GM13976 (cell line): ENCODE results near the gene SRXN1.

ENCODE experiments used
- DNase-seq: peaks from one replicate; pipeline ENCODE4 v3.0.0; 2012; ENCODE audit warnings: low spot score
- in situ Hi-C: fragments of 300-500 bp; cut with MboI; formaldehyde crosslinking; loops from one replicate; pipeline ENCODE4 v1.12.0; 2022; ENCODE audit warnings: low sequenced_read_pairs, mixed read lengths, inconsistent platforms; ENCODE audit not compliant: unreplicated experiment
- TF ChIP-seq, protein P1 (sequence below): IDR thresholded peaks from 2 replicates; pipeline ENCODE4 v1.5.1; 2012; ENCODE audit warnings: borderline replicate concordance, mild to moderate bottlenecking; ENCODE audit not compliant: insufficient read depth; ENCODE audit errors: extremely low read depth, missing control alignments, control extremely low read depth

The SRXN1 gene

DNA sequence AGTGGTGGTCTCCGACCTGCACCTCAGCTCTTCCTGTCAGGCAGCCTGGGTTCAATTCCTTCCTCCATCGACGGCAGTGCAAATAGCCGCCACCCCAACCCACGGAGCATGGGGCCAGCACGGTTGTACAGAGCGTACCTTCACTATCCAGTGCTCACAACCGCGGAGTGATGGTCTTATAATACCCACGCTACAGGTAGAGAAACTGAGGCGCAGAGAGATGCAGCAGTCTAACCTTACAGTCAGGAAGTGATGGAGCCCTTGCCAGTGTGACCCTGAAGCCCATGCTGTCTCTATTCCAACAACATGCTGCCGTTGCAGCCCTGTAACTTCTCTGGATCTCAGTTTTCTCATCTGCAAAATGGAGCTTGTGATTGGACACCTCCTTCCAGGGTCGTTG is 11.6 kb upstream of the SRXN1 start:
- no peak for DNase-seq
- TF ChIP-seq, protein P1, sequence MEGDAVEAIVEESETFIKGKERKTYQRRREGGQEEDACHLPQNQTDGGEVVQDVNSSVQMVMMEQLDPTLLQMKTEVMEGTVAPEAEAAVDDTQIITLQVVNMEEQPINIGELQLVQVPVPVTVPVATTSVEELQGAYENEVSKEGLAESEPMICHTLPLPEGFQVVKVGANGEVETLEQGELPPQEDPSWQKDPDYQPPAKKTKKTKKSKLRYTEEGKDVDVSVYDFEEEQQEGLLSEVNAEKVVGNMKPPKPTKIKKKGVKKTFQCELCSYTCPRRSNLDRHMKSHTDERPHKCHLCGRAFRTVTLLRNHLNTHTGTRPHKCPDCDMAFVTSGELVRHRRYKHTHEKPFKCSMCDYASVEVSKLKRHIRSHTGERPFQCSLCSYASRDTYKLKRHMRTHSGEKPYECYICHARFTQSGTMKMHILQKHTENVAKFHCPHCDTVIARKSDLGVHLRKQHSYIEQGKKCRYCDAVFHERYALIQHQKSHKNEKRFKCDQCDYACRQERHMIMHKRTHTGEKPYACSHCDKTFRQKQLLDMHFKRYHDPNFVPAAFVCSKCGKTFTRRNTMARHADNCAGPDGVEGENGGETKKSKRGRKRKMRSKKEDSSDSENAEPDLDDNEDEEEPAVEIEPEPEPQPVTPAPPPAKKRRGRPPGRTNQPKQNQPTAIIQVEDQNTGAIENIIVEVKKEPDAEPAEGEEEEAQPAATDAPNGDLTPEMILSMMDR, result no peak
- in situ Hi-C loops, result no loop called here

DNA sequence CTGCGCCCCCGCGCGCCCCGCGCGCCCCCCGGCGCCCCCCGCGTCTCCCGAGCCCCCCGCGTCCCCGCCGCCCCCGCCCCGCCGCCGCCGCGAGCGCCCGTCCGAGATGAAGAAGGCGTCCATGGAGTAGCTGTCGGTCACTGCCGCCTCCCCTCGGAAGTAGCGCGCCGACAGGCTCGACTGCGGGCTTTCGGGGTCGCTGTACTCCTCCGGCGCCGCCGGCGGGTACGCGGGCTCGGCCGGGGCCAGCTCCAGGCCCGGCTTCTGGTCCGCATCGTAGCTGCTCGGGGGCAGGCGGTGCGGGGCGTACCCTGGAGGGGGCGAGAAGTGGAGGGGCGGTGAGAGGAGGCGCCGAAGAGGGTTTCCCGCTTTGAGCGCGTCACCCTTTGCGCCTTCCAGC is 11.2 kb upstream of the SRXN1 start:
- DNase-seq, result no peak
- TF ChIP-seq, protein P1, result no peak
- in situ Hi-C loops, result no loop called here

DNA sequence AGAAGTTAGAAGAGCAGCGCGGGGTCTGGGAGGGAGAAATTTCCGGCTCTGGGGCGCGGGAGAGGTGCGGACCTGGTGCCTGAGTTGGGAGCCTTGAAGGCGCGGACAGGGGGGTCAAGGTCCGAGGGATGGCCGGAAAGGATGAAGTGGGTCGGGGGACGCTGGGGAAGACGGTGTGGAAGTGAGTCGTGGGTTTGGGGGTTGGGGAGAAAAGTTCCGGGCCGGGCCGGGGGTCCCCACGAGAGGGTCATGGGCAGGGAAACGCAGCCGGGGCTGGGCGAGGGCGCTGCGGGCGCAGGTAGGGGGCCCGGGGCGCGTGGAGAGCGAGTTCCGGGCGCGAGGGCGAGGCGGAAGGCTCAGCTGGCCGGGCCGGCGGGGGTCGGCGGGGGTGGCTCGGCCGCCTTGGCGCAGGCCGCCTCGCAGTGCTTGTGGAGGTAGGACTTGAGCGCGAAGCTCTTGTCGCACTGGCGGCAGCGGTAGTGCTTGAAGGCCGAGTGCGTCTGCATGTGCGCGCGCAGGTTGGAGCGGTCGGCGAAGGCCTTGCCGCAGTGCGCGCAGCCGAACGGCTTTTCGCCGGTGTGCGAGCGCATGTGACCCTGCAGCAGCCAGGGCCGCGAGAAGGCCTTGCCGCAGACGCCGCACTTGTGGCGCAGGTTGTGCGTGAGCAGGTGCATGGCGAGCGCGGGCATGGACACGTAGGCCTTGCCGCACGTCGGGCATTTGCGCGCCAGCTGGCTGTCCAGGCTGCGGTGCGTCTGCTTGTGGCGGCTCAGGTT is 10.5 kb upstream of the SRXN1 start:
- in situ Hi-C loops, result no loop called here
- TF ChIP-seq, protein P1, result no peak

DNA sequence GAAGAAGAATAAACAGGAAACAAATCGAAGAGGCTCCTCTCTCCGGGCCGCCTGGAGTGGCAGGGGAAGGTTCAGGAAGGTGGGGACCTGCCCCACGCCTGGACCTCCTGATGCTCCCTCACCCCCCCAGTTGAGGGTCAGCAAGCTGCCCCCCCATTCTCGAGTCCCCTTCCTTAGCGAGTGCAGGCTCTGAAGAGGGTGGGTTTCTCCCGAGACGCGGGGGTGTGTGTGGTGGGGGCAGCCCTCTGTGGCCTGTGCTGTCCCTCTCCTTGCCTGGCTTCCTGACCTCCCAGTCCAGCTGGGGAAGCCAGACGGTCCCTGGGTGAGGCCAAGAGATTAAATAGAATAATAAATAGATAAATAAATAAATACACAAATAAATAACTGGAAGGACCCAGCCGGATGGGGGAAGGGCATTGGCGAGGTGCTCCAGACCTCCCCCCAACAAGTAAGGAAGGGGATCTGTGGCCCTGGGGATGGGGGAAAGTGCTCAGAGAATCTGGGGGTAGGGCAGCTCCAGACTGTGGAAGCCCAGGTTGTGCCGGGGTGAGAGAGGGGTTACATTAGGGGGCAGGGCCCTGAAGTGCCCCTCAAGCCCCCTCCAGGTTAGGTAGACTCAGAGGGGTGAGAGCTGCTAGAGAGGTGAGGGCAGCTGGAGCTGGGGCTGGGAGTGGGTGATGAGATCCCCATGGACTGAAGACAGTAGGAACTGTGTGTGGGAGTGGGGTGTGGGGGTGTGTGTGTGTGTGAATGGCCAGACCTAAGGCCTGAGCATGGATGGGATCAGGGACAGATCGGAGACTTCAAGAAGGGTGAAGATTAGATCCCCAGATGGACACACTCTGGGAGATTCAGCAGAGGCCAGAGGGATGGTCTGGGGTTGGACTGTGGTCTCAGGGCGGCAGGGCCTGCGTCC is 9.5 kb upstream of the SRXN1 start:
- TF ChIP-seq, protein P1, result no peak
- no peak for DNase-seq
- in situ Hi-C loops, result no loop called here

More for the DNA sequence above, 10.5 kb upstream of the SRXN1 start:
- no peak for DNase-seq

DNA sequence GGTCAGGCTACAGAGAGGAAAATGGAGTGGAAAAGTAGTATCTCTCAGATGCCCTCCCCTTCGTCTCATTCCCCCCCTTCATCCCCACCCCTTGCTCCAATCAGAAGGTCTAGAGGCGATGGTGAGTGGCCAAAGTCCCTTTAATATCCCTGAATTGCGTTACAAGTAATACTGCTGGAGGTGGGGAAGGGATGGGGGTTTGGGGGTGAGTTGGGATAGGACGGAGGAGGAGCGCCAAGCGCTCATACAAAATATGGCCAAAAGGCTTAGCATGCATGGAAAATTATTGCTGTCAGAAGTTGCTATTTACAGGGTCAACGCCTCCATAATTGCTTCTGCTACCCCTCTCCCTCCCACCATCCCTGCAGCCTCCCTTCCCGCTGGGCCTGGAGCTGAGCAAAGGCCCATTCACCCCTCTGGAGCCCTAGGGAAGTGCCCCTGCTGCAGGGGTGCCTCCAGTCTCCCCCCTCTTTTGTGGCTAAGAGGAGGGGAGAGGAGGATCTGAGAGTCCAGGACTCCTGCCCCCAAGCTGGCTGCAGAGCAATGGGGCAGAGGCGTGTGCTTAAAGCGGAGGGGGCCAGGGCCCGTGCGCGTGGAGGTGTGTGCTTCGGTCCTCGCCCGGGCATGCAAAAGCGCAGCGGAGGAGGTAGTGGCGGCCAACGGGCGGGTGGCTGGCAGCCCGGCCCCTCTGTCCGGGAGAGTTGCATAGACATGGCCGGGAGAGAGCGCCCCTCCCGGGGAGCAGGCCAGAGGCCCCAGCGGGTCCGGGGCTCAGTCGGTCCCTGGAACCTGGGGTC is 8.7 kb upstream of the SRXN1 start:
- TF ChIP-seq, protein P1, result no peak
- DNase-seq, result no peak
- in situ Hi-C loops, result no loop called here

DNA sequence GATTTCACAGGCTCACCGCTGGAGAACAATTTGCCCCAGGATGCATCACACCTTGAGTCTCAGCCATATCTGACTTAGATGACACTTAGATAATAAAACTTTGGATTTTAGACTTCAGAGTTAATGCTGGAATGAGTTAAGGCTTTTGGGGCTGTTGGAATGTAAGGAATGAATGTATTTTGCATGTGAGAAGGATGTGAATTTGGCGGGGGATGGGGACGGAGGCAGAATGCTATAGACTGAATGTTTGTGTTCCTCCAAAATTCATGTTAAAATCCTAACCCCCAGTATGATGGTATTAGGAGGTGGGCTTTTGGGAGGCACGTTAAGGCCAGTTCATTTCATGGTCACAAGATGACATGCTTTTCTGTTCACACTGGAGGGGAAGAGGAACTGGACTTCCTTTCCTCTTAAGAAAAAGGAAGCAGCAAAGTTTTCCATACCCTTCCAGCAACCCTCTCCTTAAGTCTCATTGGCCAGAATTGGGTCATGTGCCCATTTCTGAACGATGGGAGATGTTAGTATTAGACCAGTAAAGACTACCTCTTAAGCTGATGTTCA is 5.8 kb upstream of the SRXN1 start:
- TF ChIP-seq, protein P1, result no peak
- in situ Hi-C loops, result no loop called here
- no peak for DNase-seq
